NB4 (cell line): ENCODE measurements around the gene TMEM120B.
"Not testable (repeated sequence)": the region's sequence is repeated elsewhere in the genome, so short reads cannot be mapped to it uniquely, and the experiment has no call there.

Experiments
- DNase-seq: peaks from one replicate; pipeline ENCODE4 v3.0.0; 2010; ENCODE audit warnings: low read depth
- H3K4me3 ChIP-seq: one replicate; pipeline ENCODE4 v1.5.1; 2011; ENCODE audit warnings: mild to moderate bottlenecking, low read depth, low read length, moderate library complexity
- MYC ChIP-seq: IDR thresholded peaks from 2 replicates; pipeline ENCODE4 v1.6.1; 2011; ENCODE audit warnings: low read depth, low read length
- POLR2A ChIP-seq: IDR thresholded peaks from 2 replicates; pipeline ENCODE4 v1.6.1; 2011; ENCODE audit warnings: mild to moderate bottlenecking; ENCODE audit not compliant: insufficient read length; ENCODE audit errors: extremely low read depth
- TF ChIP-seq, protein P1 (sequence below): IDR thresholded peaks from one replicate; pipeline ENCODE4 v1.5.1; 2012; ENCODE audit warnings: low read depth, low read length
- TF ChIP-seq, protein P2 (sequence below): IDR thresholded peaks from 2 replicates; pipeline ENCODE4 v1.6.1; 2011; ENCODE audit warnings: low read depth, low read length

The TMEM120B gene

DNA sequence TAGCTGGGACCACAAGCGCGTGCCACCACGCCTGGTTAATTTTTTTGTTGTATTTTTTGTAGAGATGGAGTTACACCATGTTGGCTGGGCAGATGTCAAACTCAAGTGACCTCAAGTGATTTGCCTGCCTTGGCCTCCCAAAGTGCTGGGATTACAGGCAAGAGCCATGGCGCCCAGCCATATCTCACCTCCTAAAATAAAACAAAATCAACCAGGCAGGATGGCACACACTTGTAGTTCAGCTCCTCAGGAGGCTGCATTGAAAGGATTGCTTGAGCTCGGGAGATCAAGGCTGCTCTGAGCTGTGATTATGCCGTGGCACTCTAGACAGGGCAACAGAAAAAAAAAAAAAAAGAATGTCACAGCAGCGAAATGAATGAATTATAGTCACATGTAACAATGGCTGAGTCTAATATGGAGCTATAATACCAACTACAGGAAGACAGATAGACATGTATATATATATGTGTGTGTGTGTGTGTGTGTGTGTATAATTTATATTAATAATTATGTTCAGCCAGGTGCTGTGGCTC, 19.3 kb upstream of the TMEM120B start:
- H3K4me3 ChIP-seq: no peak overlapping the region
- no peak for DNase-seq
- TF ChIP-seq POLR2A (no peak), MYC (no peak)
- TF ChIP-seq, protein P1, sequence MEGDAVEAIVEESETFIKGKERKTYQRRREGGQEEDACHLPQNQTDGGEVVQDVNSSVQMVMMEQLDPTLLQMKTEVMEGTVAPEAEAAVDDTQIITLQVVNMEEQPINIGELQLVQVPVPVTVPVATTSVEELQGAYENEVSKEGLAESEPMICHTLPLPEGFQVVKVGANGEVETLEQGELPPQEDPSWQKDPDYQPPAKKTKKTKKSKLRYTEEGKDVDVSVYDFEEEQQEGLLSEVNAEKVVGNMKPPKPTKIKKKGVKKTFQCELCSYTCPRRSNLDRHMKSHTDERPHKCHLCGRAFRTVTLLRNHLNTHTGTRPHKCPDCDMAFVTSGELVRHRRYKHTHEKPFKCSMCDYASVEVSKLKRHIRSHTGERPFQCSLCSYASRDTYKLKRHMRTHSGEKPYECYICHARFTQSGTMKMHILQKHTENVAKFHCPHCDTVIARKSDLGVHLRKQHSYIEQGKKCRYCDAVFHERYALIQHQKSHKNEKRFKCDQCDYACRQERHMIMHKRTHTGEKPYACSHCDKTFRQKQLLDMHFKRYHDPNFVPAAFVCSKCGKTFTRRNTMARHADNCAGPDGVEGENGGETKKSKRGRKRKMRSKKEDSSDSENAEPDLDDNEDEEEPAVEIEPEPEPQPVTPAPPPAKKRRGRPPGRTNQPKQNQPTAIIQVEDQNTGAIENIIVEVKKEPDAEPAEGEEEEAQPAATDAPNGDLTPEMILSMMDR: no peak
- TF ChIP-seq, protein P2, sequence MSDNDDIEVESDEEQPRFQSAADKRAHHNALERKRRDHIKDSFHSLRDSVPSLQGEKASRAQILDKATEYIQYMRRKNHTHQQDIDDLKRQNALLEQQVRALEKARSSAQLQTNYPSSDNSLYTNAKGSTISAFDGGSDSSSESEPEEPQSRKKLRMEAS: no peak

DNA sequence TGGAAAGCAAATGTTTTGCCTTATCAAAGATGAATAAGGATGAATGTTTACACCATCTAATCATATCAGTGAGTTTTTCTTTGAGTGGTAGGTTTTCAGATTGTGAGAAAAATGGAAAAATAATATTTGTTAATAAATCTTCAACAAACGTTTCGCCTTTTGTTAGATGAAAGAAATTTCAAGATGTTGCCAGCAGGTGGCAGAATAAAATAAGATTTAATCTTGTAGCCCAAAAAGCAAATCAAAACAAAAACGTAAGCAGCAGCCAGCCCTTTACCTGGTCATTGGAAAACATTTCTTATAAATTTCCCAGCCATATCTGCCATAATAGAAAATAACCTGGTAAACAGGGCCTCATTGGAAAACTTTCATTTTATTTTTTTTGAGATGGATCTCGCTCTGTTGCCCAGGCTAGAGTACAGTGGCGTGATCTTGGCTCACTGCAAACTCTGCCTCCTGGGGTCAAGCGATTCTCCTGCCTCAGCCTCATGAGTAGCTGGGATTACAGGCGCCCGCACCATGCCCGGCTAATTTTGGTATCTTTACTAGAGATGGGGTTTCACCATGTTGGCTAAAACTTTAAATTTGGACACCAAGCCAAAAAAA, 15.4 kb upstream of the TMEM120B start:
- TF ChIP-seq MYC (no peak), POLR2A (no peak)
- TF ChIP-seq, protein P1: peak; percentile 33
- TF ChIP-seq, protein P2: no peak
- DNase-seq: peak; percentile 68
- H3K4me3 ChIP-seq: no peak overlapping the region

DNA sequence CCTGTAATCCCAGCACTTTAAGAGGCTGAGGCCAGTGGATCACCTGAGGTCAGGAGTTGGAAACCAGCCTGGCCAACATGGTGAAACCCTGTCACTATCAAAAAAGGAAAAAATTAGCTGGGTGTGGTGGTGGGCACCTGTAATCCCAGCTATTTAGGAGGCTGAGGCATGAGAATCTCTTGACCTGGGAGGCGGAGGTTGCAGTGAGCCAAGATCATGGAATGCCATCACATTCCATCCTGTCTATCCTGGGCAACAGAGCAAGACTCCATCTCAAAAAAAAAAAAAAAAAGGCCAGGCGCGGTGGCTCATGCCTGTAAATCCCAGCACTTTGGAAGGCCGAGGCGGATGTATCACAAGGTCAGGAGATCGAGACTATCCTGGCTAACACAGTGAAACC, 14.7 kb upstream of the TMEM120B start:
- not testable (repeated sequence) for DNase-seq, H3K4me3 ChIP-seq

DNA sequence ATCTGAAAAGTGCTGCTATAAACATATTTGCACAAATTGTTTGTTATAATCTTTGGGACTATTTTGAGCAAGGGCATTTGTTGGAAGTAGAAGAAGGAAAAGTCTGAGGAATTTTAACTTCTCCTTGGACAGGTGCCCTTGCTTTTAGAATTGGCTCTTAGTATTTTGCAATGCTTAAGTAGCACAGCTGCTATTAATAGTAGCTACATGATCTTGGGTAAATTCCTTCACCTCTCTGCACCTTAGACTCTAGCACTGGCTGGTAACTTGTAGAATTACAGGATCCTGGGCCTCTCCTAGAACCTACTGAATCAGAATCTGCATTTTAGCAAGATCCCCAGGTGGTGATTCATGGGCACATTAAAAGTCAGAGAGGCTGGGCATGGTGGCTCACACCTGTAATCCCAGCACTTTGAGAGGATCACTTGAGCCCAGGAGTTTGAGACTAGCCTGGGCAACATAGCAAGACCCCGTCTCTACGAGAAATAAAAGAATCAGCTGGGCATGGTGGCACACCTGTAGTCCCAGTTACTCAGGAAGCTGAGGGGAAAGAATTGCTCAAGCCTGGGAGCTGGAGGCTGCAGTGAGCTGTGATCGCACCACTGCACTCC, 10.8 kb upstream of the TMEM120B start:
- DNase-seq: no peak
- TF ChIP-seq, protein P2: no peak
- TF ChIP-seq MYC (no peak), POLR2A (no peak)
- TF ChIP-seq, protein P1: no peak
- H3K4me3 ChIP-seq: no peak overlapping the region

DNA sequence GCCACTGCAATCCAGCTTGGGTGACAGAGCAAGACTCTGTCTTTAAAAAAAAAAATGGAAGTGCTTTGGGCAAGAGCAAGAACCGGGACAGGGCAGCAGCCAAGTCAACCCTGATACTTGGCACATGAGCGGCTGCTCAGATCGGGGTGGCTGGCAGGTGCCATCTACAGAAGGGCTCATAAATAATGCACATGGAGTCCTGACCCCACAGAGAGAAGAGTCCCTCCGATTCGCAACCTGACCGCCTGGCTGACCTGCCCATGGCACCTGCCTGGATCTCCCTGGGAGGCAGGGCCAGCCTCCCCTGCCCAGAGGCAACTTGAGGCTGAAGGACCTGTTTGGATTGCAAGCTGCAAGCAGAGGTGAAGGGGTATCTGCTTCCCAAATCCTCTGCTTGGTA, 9.6 kb upstream of the TMEM120B start:
- TF ChIP-seq, protein P1: no peak
- TF ChIP-seq, protein P2: no peak
- TF ChIP-seq POLR2A: no peak
- no peak overlapping the region for H3K4me3 ChIP-seq
- DNase-seq: no peak

DNA sequence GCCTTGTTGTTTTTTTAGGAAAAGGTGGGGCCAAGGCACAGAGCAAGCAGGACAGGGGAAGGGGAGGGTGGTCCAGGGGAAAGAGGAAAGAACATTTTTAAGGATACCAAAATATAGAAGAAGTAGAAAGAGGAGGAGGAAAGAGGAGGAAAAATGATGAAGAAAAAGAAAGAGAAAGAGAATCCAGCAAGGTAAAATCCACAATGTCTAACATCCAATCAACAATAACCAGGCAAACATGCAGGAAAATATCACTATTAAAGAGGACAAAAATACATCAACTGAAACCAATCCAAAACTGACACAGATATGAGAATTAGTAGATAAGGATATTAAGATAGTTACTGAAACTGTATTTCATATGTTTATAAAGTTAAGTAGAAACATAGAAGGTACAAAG, 7.0 kb upstream of the TMEM120B start:
- no peak overlapping the region for H3K4me3 ChIP-seq
- DNase-seq: no peak
- TF ChIP-seq, protein P1: no peak
- TF ChIP-seq POLR2A: no peak
- TF ChIP-seq, protein P2: no peak
- TF ChIP-seq MYC: no peak
